RCC 7860 (cell line): Measurements from ENCODE around the gene SCAMP2.

Experiments used
- DNase-seq: peaks from one replicate; pipeline ENCODE4 v3.0.0-alpha.2; 2015; ENCODE audit warnings: low spot score
- FAIRE-seq: peaks from 2 replicates; lab custom pipeline; 2012; peaks lifted over from hg19 to GRCh38; lab: Jason Lieb, UNC

The SCAMP2 gene

DNA sequence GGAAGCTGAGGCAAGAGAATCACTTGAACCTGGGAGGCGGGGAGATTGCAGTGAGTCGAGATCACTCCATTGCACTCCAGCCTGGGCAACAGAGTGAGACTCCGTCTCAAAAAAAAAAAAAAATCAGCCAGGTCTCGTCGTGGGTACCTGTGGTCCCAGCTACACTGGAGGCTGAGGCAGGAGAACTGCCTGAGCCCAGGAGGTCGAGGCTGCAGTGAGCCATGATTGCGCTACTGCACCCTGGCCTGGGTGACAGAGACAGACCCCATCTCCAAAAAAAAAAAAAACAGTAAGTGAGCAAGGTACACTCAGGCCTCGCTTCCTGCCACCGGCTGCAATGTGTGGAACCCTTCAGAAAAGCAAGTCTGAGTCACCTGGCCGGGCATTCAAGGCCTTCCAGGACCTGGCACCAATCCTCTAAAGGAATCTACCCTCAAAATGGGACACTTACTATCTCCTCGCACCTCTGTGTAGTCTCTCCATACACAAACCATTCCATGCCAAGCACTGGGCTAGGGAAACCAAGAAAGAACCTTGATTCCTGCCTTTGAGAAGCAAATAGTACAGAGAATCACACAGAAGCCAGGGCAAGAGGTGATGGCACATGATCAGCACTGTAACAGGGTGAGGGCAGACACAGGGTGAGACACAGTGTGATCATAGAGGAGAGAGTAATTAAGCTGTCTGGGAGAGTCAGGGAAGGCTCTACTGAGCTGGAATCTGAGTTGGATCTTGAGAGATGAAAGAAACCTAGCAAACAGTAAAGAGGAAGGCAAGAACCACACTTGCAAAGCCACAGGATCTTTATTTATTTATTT, 9.7 kb downstream of the SCAMP2 start:
- DNase-seq (peak; percentile 58), FAIRE-seq (peak; percentile 46)

DNA sequence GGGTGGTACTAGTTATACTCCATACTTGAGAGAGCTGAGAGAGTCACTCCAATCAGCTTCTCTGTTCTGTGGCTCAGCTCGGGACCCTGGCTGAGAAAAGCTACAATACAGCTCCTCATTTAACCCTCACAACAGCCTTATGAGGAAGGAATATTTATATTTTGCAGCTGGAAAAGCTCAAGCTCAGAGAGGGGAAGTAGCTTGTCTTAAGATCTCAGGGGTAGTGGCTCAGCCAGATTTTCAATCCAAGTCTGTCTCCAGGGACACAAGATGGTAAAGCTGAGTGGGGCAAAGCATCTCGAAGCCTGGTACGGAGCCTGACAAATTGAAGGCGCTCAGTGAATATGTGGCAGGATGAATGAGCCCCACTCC, 14.8 kb downstream of the SCAMP2 start:
- DNase-seq: no peak
- FAIRE-seq: no peak

DNA sequence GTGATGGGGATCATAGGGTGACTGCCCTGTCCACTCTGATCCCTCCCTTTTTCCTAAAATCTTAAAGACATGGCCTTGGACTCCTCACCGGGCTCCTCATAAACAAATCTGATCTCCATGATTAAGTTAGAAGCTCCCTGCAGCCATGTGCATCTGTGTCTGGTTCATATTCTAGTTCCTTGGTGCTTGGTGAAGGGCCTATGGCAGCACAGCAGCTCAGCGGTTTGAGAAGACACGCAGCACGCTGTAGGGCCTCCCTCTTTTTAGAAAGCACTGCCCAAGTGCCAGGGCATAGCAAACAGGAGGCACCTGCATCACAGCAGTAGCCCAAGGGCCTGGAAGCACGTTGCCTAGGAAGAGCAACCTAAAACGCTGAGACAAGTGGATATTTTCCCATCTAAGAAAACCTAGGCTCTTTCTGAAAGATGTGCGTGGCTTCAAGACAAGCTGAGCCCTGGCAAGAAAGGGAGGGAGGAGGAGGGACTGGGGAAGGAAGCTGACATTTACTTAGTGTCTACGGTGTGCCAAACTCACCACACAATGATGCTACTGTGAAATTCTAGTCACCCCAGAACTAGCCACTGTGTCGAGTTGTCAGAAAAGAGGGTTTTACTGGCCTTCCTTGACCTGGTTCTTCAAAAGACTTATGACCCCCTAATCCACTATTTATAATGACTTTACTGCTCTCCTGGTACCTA, 15.3 kb downstream of the SCAMP2 start:
- no peak for FAIRE-seq
- no peak for DNase-seq

DNA sequence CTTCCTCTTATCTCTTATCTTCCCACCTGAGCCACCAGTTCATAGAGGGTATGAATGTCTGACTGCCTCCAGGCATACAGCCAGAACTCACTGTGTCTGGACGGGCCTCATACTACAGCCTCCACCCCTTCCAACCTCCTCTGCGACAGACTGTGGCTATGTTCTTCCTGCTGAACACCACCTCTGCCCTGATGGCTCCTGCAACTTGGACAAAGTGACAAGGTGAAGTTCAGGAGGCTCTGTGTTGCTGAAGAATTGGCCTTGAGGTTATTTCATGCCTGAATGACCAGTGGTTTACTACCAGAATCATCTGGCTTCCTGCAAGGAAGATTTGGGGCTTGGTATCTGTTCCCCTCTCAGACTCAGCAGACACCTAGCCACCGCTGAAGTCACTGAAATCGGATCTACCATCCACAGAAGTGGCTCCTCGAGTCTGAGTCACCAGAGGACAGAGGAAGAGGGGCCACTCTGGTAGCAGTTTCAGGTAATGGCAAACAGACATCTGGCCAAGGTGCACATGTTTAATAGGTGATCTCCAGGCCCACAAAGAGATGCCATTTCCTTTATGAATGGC, 16.0 kb downstream of the SCAMP2 start:
- FAIRE-seq (no peak), DNase-seq (no peak)

DNA sequence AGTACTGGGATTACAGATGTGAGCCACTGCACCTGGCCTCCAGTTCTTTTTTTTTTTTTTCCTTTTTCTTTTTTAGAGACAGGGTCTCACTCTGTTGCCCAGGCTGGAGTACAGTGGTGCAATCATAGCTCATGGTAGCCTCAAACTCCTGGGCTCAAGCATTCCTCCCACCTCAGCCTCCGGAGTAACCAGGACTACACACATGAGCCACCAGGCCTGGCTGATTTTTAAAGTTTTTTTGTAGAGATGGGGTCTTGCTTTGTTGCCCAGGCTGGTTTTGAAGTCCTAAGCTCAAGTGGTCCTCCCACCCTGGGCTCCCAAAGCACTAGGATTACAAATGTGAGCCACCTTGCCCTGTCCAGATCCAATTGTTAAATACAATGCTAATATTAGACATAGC, 16.6 kb downstream of the SCAMP2 start:
- DNase-seq: no peak
- FAIRE-seq: no peak

DNA sequence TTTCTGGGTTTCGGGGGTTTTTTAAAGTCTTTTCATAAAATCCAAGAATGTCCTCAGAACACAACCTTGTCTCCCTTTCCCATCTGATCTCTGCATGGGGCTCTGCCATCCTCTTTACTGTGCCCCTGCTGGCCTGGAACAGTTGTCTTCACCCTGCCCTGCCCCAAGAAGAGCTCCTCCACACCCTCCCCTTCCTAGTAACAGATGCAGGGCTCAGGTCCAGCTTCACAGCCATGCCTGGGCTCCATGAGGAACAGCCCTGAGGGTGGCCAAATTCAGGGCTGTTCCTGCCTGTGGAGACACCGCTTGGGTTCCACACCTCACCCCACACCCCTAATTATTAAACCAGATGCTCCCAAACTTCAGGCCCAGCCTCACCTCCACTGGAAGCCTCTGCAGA, 17.3 kb downstream of the SCAMP2 start:
- no peak for DNase-seq
- FAIRE-seq: no peak

DNA sequence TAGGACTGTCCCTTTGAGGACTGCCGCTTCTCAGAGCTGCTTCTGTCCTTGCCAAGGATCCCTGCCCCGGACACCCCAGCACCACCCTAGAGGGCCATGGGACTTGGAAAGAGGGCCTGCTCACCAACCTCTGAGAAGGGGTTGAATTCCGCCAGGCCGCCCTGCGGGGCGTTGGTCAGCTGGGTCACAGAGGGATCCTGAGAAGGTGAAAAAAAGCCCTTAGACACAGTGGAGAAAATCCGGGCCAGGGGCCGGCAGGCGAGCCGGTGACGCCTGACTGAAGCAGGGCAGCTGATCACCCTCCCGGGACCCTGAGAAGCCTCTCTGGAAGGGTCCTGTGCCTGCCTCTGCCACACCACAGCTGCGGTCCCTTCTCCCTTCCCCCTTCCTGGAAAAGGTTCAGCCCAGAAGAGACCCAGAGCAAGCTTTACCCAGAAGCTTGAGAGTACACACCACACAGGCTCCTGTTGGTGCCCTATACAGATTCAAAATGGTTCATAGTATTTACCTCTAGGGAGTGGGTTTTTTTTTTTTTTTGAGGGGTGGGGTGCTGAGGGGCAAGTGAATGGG, 18.6 kb downstream of the SCAMP2 start:
- no peak for FAIRE-seq
- DNase-seq: no peak

DNA sequence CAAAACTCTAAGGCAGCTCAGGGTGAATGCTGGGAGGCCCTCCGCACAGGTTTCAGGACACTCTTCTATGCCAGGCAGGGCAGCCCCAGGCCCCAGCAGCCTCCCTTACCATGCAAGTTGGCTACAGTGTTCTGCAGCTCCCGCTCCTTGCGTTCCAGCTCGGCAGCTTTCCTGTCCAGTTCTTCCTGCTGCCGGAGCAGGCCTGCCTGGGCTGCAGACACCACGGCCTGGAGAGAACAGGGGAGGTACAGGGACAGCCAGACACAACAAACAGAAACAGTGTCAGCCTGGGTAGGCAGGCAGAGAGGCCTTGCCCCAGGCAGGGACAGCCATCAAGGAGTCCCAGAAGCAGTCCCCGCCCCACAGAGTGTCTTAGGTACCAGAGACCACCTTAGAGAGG, 21.2 kb downstream of the SCAMP2 start:
- FAIRE-seq: no peak
- no peak for DNase-seq

DNA sequence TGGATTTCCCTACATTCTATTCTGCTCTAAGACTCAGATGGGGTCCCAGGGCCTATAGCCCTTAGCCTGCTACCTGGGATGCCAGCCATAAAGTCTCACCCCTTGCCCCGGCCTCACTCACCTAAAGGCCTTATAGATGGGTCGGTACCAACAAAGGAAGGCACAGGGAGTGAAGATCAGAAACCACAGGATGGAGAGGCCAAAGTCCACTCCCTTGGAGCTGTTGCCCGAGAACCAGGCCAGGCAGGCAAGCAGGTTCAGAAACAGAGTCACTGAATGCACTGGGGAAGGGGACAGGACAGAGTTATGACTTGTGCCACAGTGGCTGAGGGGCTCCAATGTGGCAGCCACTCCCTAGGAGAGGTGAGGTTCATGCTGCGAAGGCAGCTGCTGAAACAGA, 22.8 kb downstream of the SCAMP2 start:
- FAIRE-seq: no peak

DNA sequence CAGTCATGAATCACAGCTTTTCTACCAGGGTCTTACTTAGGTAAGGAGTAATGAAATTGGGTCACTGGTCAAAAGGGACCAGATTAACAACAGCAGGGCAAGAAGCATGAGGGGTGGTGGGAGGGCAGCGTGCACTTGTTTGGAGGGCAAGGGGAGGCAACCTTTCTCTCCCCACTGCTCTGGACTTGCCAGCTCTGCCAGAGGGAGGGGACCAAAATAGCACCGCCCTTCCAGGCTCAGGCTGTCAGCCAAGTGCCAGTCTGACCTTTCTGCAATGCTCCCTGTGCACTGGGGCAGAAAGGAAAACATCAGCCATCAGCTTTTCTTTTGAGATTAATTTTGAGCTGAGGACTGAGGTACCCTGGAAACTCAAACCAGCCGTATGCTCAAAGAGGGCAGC, 25.7 kb downstream of the SCAMP2 start:
- DNase-seq (no peak), FAIRE-seq (no peak)

More for the DNA sequence above, 22.8 kb downstream of the SCAMP2 start:
- DNase-seq: no peak

DNA sequence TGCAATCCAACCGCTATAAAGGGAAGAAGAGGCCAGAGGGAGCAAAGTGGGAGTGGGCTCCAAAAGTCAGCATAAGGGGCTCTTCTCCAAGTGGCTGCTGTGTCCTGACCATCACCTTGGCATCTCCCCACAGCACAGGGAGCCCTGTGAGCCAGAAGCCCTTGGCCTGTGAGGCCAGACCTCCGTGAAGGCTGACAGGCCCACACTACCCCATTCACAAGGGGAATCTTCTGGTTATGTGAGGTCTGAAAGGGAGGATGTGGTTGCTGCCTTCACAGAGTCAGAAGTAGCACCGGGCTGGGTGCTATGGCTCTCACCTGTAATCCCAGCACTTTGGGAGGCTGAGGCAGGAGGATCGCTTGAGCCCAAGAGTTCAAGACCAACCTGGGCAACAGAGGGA, 27.6 kb downstream of the SCAMP2 start:
- DNase-seq: no peak
- FAIRE-seq: no peak

DNA sequence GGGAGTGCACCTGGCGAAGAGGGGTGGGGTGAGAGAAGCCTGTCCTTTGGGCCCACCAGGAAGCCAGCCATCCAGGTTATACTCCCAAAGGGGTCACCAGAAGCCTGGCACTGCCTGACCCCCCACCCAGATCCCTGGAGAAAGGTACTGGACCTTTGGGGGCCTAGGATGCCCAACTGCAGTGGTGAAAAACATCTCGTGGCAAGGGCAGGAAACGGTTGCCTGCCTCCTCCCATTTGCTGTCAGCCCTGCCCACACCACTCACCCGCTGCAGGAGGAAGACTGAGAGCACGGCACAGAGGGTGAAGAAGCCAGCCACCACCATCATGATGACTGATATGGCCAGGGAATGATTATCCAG, 28.0 kb downstream of the SCAMP2 start:
- FAIRE-seq: no peak

DNA sequence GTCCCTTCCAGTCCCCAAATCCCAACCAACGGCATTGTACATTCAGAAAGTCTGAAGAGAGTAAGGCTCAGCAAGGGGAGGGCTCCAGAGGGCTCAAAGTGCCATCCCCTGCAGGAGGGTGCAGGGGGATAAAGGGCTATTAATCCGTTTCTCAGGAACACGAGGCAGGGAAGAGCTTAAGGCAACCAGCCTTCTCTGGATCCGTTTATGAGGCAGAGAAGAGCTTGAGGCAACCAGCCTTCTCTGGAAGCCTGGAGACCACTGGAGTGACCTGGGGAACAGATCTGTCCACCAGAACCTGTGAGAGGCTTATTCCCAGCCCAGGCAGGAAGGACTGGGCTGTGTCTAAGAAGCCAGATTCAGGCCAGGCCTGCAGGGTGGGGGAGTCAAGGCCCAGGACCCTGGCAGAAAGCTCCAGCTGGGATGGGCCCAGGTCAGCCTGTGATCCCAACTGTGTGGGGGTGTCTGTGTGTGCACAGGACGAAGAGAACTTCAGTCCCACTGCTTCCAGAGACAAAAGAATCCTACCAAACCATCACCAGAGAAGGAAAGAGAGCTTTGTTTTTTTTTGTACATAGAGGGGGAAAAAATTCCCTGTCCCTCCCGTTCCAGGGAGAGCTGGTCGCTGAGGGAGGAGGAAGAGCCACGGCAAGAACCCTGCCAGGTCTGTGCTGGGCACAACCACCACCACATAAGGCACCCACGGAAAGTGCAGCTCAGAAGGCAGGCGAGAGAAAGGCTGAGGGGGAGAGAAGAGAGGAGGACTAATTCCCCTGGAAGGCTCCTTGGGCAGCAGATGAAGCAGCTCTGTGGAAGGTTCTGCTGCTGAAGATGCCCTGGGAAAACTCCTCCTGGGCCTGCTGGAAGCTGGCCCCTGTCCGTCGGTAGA, 28.6 kb downstream of the SCAMP2 start:
- DNase-seq (no peak), FAIRE-seq (no peak)

More for the DNA sequence above, 28.0 kb downstream of the SCAMP2 start:
- no peak for DNase-seq

DNA sequence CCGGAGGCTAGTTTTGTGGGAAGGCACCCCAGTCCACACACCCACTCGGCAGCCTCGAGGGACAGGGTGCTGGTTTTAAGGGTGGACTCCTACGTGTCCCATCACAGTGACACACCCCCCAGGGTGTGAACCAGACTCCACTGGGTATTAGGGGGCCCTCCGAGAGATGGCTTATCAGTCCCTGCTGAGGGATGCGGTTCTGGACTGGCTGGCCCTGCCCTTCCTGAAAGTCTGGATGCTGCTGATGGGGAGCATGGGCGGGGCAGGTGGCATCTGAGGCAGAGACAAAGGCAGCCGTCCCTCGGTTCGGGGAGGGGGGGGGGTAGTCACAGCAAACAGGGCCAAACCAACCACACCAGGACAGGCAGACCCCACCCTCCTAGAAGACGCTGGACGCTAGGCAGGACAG, 29.3 kb downstream of the SCAMP2 start:
- FAIRE-seq: no peak
- DNase-seq: no peak

DNA sequence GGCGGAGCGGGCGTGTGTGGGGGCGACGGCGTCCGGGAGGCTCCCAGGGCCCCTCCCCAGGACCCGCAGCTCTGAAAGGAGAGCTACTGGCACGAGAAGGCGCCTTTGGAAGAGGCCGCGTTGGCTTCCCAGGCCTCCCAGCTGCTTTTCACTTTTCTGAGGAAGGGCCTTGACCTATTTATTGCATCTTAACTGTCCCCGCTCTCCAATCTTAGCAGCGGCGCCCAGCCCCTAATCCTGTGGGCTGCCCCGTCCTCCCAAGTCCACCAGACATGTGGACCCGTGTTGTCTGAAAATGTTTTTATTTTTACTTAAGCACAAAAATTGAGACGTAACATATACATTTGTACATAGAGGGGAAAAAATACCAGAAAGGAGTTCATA, 29.7 kb downstream of the SCAMP2 start:
- no peak for FAIRE-seq
- no peak for DNase-seq

DNA sequence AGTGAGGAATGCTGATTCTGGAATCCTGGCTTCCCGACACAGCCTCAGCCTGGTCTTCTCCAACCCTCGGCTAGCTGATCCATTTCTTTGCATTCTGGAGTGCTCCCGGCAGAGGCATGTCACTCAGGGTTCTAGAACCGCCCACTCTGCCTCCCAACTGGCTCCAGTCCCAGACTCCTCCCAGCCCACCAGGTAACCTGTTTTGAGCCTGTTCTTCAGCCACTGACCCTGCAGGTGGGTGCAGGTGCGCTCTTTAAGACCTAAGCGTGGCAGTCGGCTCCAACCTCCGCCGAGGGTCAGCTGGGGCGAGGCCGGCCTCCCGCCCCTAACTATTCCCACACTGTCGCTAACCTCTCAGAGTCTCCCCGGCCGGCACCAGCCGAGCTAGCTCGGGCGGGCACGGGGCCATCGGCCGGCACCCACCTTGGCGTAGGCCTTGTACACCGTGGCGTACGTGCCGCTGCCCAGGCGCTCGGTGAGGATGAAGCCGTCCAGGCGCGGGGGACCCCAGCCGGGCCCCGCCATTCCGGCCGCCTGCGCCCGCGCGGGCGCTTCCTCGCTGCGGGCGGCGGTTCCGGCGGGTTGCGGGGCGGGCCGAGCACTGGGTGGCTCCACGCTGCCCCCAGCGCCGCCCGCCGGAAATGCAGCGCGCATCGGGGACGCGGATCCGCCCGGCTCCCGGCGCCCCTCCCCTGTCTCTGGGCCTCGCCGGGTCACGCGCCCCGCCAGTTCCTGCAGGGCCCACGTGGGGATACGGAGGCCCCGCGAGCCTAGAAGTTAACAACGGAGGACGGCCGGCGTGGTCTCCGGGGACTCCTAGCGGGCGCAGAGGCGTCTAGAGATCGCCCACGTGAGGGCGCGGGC, 30.4 kb downstream of the SCAMP2 start, which contains the start of gene ULK3:
Gene ULK3, minus strand, starts transcription at position 576 of the 864 bp plus-strand sequence. Its CDS starts 51 bp downstream, at position 525.
- peak; percentile 55 for DNase-seq
- FAIRE-seq: no peak

DNA sequence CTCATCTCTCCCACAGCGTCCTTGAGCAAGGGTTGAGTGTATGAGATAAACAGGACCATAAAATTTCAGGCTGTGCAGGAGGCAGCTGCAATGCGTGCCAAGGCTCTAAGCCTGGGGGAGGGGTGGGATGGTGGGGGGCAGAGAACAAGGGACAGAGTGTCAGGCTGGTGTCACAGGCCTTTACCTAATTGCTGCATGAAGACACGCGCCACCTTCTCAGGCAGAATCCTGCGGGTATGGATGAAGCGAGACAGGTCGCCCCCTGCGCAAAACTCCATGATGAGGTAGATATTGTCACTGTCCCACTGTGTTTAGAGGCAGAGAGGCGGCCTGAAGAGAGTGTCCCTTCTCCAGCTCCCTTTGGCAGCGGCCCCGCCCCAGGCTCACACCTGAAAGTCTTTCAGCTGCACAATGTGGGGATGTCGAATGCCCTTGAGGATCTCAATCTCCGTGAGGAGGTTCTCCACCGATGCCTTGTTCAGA, 31.2 kb downstream of the SCAMP2 start:
- FAIRE-seq: no peak
- no peak for DNase-seq

DNA sequence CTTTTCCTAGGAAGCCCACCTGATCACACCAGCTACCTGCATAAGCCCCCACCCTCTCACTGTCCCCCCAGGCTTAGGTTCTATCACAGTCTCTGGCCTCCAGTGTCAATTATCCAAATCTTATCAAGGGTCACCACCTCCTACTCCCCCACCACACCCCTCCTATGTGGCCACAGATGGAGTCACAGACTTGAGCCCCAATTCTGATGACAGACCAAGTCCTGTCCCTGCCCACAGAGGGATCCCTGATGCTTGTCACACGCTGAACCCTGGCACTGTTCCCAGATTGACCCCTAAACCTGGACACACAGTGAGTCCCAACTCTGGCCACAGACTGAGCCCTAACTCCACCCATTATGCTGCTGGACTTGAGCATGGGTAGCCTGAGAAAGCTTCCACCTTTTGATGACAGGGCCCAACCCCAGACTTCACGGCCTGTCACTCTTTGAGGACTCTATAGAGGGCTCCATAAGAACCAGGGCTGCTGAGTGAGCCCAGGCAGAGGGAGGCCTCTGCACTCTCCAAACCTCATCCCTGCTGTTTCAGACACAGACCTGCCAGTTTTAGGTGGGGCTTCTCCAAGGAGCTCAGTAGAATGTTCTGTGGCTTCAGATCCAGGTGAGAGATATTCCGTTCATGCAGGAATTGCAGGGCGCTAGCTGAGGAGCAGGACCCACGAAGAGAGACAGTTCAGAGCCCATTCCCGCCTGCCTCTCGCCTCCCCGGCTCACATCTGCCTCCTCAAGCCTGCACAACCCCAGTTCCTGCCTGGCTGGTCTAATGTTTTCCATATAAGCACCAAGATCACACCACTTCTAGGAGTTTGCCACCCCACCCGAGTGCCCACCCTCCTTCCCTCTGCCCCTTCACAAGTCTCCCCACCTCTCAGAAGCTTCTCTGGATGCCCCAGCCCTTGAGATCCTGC, 32.1 kb downstream of the SCAMP2 start:
- DNase-seq: no peak
- FAIRE-seq: no peak
